ENCODE data around the gene BRD1.

DNA sequence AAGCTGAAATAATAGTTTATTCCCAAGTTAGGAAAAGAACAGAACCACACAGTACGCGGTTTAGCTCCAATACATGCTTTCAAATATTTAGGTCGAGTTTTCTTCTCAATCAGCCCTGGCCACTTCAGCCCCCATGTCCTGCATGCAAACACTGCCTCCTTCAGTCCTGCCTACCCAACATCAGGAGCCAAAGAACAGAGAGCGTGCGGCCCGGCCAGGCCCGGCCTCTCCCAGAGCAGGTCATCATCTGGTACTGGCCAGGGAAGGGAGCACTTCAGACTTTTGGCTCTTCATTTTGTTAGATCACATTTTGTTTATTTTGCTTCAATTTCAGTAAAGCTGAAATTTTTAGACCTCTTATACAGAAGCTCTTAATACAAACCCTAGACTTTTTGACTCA, 6.7 kb downstream of the BRD1 start:
- no peak for TF ChIP-seq CTCF (conservative IDR thresholded peaks at IDR 0.05; ENCODE audit: low read depth, low read length)
- no peak for TF ChIP-seq EZH2 (IDR thresholded peaks at IDR 0.05; ENCODE audit: borderline replicate concordance, low read depth, low read length, poor library complexity, severe bottlenecking)

Data from A673 (cell line).